Measurements from ENCODE around the gene ECHDC3.

DNA sequence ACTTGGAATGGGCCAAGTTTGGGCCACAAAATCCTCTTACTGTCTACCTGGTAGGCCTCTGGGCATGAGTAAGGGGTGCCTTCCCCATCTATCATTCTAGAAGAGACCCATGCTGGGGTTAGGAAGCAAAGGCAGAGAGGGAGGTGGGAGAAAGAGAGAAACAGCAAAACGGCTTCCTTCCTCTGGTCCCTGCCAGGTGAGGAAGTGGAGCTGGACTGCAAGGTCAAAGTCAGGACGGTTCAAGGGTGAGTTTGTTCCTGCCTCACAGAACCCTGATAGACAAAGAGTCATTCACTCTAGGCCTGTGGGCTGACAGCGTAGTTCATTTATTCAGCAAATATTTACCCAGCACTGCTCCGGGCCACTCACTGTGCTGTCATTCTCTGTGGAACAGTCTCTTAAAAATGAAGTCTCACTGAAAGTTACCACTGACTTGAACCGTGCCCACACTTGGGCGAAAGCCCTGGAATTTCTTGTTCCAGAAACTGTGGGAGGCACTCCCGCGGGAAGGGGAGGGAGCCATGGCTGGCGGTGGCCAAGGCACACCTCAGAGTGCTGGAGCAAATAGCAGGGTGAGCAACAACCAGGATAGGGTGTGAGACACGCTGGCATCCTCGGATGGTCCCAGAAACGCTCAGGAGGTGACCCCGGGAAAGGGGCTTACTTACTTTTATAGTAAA, 26.2 kb upstream of the ECHDC3 start:
- TF ChIP-seq POLR2A (IDR thresholded peaks at IDR 0.05; ENCODE audit: control extremely low read depth in 1 of 2, low read depth in 2 of 2, low read length in 2 of 2) (no peak), JUND (IDR thresholded peaks at IDR 0.05; ENCODE audit: low read length) (no peak), CTCF (IDR thresholded peaks at IDR 0.05; ENCODE audit: control extremely low read depth in 1 of 3, insufficient read depth in 1 of 3, low read depth in 1 of 3, low read length in 3 of 3) (no peak), RAD21 (IDR thresholded peaks at IDR 0.05 in 1 of 2, conservative IDR thresholded peaks at IDR 0.05 in 1 of 2; ENCODE audit: low read depth in 2 of 2, low read length in 2 of 2) (no peak), CHD2 (IDR thresholded peaks at IDR 0.05; ENCODE audit: low read length) (no peak), SRF (IDR thresholded peaks at IDR 0.05; ENCODE audit: low read depth, low read length) (no peak)
- TF ChIP-seq, protein P1, sequence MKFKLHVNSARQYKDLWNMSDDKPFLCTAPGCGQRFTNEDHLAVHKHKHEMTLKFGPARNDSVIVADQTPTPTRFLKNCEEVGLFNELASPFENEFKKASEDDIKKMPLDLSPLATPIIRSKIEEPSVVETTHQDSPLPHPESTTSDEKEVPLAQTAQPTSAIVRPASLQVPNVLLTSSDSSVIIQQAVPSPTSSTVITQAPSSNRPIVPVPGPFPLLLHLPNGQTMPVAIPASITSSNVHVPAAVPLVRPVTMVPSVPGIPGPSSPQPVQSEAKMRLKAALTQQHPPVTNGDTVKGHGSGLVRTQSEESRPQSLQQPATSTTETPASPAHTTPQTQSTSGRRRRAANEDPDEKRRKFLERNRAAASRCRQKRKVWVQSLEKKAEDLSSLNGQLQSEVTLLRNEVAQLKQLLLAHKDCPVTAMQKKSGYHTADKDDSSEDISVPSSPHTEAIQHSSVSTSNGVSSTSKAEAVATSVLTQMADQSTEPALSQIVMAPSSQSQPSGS (IDR thresholded peaks at IDR 0.05; ENCODE audit: low read length) = no peak

Data from H1 (cell line).